ENCODE measurements around the gene ITGB7. TPM values are rescaled to one million over a fixed set of nuclear protein-coding genes. Genes with fewer than 3 reads are reported as not detected.

The ITGB7 gene
- total and polyA plus RNA-seq, 9 of the 15 experiments (the other 6 are each of a cell fraction or from before 2014, with no cell fraction given), result 0.06 to 2.0 (median 0.67) TPM

GRCh38 chr12:53180931-53181645 is 26.0 kb downstream of the ITGB7 start (continued):
- TF ChIP-seq REST (IDR thresholded peaks at IDR 0.05; ENCODE audit: borderline replicate concordance) (no peak), REST (CRISPR knock-in tag; IDR thresholded peaks at IDR 0.05; ENCODE audit: low read depth) (0 out of 2 replicates have a peak, but pooled peaks have one; percentile 40), ARID4B (CRISPR knock-in tag; IDR thresholded peaks at IDR 0.05) (0 out of 2 replicates have a peak, but pooled peaks have one; percentile 9), CHD2 (IDR thresholded peaks at IDR 0.05; ENCODE audit: low read depth, low read length) (peak; percentile 38; the same call in 1 of the 2 replicates), CREB3L1 (IDR thresholded peaks at IDR 0.05; ENCODE audit: borderline replicate concordance, low read depth) (peak; percentile 23; the same call in 1 of the 2 replicates), ZNF445 (CRISPR knock-in tag; IDR thresholded peaks at IDR 0.05; ENCODE audit: low read depth) (no peak), MBD2 (IDR thresholded peaks at IDR 0.05; ENCODE audit: borderline replicate concordance, low read depth) (0 out of 2 replicates have a peak, but pooled peaks have one; percentile 3), RBFOX2 (IDR thresholded peaks at IDR 0.05; ENCODE audit: low read depth, low read length) (peak; percentile 9; the same call in 1 of the 2 replicates), E2F6 (IDR thresholded peaks at IDR 0.05; ENCODE audit: borderline replicate concordance in 1 of 2, extremely low read depth in 1 of 2, insufficient read depth in 1 of 2, insufficient read length in 1 of 2, low read depth in 1 of 2, low read length in 1 of 2, poor library complexity in 1 of 2, severe bottlenecking in 1 of 2) (peak; percentile 75 to 78)
